ENCODE measurements around the gene TRIP13.

TRIP13 gene

DNA sequence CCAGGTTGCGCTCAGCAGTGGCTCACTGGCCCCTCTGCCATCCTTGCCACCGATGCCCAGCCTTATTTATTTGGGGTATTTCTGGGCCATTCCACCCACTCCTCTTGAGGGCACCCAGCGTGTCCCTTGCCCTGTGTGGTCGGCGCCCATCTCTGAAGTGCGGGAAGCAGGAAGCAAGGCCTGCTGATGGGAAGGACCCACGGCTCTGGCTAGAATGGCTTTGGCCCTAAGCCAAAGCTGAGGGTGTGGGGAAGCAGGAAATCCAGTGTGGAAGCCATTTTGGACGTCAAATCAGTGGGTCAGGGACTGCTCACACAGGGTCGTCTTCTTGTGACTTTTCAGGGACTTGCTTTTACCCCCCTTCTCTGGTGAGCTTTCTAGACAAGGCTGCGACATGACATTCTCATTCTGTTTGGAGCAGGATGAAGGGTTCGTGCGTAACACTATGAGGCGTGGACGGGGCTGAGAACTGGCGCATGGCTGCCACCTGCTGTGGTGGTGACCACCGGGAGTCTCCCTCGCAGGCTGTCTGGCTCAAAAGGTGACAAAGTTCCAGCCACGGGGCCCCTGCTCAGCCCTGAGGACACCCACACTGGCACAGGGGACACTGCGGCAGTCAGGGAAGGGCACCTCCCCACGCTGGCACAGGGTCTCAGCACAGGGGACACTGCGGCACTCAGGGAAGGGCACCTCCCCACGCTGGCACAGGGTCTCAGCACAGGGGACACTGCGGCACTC, 65.2 kb downstream of the TRIP13 start:
- DNase-seq: no peak

- no peak for DNase-seq
Measured at GRCh38 chr5:958701-959571, 66.3 kb downstream of the TRIP13 start.

DNA sequence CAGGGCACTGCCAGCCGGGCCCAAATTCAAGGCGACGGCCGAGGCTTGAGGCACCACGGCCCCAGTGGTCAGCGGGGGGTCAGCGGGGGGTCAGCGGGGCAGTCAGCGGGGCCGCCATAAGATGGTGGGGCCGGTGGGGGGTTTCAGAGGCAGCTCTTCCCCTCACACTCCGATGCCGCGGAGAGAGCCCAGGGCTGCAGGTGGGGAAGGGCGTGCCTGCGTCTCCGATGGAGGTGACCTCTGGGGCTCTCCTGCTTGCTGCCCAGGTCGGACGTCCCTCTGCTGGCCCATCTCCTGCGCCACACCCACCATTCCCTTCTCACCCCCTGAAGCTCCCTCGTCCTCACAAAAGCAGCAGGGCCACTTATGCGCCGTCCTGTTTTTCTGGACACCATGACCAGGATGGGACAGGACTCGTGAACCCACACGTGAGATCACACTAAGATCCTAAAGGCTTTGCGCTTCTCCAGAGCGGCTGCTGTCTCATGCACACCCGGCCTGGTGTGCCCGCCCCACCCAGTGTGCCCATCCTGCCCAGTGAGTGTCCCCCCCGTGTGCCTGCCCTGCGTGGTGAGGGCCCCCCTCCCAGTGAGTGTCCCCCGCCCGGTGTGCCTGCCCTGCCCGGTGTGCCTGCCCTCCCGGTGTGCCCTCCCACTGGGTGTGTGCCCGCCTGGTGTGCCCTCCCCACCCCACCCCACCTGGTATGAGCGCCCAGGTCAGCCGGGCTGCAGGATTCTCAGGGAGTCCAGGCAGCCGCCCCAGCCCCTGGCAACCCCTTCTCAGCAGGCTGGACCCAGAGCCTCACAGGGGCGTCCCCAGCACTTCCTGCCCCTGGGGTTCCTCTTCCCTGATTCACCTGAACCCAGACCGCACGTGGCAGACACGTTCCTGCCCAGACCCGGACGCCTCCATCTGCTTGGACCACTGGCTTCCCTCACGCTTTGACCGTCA, 67.2 kb downstream of the TRIP13 start:
- no peak for DNase-seq

- no peak for DNase-seq
Measured at GRCh38 chr5:960551-960950, 67.9 kb downstream of the TRIP13 start.

- no peak for DNase-seq
Measured at GRCh38 chr5:961002-961710, 68.5 kb downstream of the TRIP13 start.

GRCh38 chr5:961711-962240, 69.1 kb downstream of the TRIP13 start:
- DNase-seq: peak; percentile 44

DNA sequence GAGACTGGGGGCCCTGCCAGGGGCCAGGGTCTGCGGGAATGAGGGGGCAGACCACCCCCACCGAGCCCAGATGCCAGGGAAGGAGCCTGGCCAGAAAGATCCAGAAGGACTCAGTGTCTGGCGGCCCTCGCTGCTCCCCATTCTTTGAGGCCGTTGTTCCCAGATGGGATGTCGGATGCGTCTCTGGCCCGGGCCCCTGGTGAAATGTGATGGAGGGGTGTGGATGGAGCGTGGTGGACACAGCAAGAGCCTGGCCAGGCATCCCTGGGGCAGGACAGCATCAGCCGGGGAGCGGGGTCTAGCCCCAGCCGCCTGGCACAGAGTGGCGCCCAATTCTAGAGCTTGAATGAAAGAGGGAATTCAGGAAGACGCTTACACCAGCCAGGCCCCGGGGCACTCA, 69.7 kb downstream of the TRIP13 start:
- DNase-seq: no peak

- no peak for DNase-seq
Measured at GRCh38 chr5:962801-963200, 70.1 kb downstream of the TRIP13 start.

DNA sequence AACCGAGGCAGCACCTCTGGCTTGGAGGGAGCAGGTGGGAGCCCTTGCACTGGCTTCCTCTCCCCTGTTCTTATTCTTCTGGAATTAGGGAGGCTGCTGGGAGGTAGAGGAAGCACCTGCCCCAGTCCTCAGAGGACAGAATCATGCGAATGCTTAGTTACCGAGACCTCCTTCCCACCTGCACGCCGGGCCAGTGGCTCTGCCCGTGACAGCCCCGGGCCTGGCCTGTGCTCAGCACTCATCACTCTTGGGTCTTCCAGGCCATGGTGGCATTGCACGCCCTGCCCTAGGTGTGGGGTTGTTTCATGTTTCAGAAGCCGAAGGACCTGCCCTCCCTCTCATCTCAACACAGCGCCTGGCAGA, 70.6 kb downstream of the TRIP13 start:
- no peak for DNase-seq

DNA sequence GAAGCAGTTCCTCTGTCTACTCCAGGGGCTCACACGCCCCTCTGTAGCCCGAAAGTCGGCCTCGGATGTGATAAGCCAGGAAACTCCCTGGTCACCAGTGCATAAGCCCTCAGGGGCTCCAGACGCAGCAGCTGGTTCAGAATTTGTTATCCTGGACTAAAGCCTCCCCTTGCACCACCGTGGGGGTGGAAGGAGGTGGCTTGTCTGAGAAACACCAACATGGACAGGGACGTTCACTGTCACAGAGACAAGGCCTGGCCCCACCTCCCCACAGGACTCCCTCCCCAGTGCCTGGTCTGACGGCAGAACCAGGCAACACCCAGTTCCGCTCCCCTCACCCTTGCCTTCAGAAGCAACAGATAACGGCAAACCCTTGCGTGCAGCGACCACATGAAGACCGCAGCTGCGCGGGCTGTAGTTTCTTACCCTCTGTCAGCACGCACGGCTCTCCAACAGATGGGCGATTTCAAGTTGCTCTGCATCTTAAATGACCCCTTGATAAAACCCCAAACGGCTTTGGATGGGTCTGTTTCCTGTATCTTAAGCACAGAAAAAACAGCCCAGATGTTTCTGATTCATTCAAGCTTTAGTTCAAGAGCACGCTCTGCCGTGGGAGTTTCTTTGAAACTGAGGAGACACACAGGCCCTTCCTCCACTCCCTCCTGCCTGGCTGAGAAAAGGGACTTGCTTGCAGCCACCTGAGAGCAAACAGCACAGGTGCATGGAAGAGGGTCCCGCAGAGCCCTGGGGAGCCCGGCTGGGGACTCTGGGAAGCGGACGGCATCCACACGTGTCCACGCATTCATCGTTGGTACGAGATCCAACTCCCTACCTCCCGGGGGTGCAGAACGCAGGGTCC, 71.2 kb downstream of the TRIP13 start:
- DNase-seq: peak; percentile 99

DNA sequence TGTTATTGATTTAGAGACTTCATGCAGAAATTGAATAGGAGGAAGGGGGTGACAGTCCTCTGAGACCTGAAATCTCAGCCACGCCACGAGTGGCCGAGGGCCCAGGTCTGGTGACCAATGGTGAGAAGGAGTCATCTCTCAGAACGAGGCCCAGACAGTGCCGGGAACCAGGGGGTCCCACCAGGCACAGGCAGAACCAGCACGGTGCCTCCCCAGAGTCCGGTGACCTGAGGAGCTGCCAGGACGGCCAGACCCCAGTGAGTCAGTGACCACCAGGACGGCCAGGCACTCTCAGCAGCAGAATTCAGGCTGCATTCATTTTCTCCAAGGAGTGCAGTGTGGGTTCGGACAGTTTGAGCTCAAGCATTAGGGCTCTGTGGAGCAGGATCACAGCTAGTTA, 72.1 kb downstream of the TRIP13 start:
- no peak for DNase-seq

- no peak for DNase-seq
Measured at GRCh38 chr5:965604-966344, 73.1 kb downstream of the TRIP13 start.

- DNase-seq: no peak
Measured at GRCh38 chr5:966345-966710, 73.6 kb downstream of the TRIP13 start.

DNA sequence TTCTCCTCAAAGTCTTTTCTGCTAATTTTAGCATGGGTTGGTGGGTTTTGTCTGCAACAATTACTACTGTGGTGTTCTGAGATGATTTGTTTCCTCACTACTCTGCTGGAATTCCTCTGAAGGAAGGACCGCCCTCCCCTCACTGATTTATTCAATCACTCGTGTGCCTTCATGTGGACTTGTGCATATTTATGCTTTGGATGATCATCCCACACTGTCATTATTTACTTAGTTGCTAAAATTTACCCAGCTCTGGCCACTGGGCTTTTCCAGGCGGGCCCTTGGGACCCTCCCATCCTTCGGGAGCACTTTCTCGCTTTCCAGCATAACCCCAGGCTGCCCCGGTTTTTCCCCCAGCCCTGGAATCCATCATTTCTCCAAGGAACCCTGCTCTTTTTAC, 74.3 kb downstream of the TRIP13 start:
- DNase-seq: no peak
